IPS-18c (cell line): ENCODE data around the gene ZNF506.
"Not testable (repeated sequence)": the region's sequence is repeated elsewhere in the genome, so short reads cannot be mapped to it uniquely, and the experiment has no call there.

ENCODE experiments used
- H3K4me3 ChIP-seq: 2 replicates; pipeline ENCODE4 v1.7.0; 2013; ENCODE audit warnings: low read depth, mild to moderate bottlenecking, low read length, moderate library complexity; ENCODE audit not compliant: insufficient read depth
- H3K9me3 ChIP-seq: one replicate; pipeline ENCODE4 v1.6.1; 2013; ENCODE audit warnings: mild to moderate bottlenecking, low read length, moderate library complexity; ENCODE audit not compliant: control insufficient read depth, insufficient read depth

The ZNF506 gene

DNA sequence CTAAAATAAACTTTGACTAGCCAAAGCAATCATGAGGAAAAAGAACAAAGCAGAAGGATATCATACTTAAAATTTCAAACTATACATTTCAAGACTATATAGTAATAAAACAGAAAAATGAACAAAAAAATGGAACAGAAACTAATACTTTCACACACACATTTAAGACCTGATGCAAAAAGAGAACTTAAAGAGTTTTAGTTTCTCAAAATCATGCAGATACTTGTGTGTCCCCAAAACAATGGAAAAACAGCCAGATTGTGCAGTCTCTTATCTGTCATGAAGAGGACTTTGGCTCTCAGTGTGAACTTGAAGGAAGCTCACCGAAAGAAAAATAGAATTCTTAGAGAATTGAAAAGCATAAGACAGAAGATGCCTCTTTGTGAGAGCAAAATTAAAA, 16.1 kb downstream of the ZNF506 start:
- no peak overlapping the region for H3K4me3 ChIP-seq

DNA sequence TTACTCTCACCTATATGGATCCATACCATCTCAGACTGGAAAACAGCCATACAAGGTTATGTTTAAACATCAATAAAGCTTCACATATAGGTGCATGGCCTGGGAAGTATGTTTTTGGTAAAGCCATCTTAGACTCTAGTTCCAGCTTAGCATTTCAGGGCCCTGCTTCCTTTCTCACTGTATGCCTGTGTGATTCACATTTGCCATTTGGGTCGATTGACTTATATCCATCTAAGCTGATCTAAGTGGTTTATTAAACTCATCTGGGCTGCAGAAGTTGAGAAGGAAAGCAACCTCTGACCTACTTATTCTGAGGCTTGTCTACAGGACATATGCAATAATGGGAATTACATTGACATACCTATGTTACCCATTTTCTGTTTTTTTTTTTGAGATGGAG, 33.5 kb downstream of the ZNF506 start:
- H3K4me3 ChIP-seq: no peak overlapping the region
- H3K9me3 ChIP-seq: no peaks in the 10 kb centered on the region

More for the DNA sequence above, 16.1 kb downstream of the ZNF506 start:
- H3K9me3 ChIP-seq: peaks cover 5% of the 10 kb centered on the region

DNA sequence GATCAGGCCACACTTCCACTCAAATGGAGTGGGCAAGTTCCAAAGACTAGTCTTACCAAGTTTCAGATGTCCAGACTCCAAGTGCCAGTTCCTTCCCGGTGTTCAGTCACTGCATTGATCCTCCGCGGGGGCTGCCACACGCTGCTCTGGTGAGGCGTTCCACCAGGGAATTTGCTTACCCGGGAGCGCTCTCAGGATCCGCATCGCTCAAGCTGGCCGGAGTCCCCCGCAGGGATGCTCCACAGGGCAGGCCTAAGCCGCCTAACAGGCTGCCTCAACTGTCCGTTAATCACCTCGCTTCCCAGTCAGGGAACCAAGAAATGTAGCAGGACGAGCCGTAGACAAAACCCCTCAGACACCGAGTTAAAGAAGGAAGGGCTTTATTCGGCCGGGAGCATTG, 36.1 kb downstream of the ZNF506 start:
- not testable (repeated sequence) for H3K4me3 ChIP-seq, H3K9me3 ChIP-seq

DNA sequence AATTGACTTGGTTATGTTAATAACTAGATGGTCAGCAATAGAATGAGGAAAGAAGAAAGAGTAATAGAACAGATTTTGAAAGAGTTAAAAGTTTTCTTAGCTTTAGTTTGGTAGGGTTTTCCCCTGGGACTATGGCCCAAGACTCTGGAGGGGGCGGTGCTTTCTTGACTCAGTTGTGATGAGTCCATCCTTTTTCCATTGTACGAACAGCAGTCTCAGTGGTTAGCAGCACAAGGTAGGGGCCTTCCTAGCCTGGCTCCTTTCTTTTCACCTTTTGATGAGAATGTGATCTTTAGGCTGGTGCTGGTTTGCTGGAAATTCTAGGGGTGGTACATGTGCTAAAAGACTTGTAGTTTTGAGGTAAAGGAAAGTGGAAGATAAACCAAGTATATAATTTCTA, 38.8 kb downstream of the ZNF506 start:
- Histone ChIP-seq H3K4me3 (no peak overlapping the region), H3K9me3 (no peaks in the 10 kb centered on the region)

DNA sequence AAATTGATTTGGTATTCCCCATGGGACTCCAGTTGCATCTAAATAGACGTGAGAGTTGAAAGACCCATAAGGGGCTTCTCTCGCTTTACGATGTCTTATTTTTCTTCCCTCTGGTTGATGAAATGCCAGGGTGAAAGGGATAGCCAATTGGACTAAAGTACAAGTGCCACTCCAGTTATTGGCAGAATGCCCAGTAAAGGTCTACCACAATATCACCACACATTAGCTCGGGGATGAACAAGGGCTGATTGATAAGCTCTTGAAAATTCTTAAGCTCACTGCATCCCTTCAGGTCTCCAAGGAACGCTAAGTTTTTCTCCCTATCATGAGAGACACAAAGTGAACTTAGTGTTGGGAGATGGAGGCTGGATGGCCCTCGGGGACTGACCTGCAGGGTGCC, 39.8 kb downstream of the ZNF506 start:
- not testable (repeated sequence) for H3K9me3 ChIP-seq, H3K4me3 ChIP-seq

DNA sequence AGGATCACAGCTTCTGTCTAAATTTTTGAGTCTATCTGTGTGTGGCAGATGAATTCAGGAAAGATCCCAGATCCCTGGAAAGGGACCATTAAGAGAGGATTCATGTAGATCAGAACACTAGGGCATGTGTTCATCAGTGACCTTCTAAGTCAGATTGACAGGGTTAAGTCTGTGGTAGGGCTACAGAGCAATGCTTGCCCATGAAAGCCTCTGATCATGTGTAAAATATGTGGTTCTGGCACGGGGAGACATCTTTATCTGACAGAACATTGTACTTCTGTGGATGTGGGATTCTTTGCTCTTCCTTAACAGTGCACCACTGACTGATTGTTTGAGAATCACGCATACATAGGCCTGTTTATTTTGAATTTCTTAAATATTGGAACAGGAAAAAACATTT, 42.9 kb downstream of the ZNF506 start:
- Histone ChIP-seq H3K4me3 (no peak overlapping the region), H3K9me3 (no peaks in the 10 kb centered on the region)

DNA sequence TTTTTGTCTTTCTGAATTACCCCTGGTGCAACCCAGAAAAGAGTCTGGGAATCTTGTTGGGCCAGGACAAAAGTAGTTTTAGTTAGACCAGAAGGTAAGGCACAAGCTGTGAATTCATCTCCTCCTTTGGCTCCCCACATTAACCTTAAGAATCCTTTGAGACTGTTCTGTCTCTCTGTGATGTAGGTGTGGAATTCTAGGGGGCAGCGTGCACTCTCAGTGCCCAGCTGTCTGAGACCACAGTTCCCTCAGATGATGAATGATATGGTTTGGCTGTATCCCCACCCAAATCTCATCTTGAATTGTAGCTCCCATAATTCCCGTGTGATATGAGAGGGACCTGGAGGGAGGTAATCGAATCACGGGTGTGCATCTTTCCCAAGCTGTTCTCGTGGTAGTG, 43.9 kb downstream of the ZNF506 start:
- Histone ChIP-seq H3K4me3 (0 out of 2 replicates have a peak overlapping the region, but pooled peaks have one; percentile 81), H3K9me3 (no peaks in the 10 kb centered on the region)

DNA sequence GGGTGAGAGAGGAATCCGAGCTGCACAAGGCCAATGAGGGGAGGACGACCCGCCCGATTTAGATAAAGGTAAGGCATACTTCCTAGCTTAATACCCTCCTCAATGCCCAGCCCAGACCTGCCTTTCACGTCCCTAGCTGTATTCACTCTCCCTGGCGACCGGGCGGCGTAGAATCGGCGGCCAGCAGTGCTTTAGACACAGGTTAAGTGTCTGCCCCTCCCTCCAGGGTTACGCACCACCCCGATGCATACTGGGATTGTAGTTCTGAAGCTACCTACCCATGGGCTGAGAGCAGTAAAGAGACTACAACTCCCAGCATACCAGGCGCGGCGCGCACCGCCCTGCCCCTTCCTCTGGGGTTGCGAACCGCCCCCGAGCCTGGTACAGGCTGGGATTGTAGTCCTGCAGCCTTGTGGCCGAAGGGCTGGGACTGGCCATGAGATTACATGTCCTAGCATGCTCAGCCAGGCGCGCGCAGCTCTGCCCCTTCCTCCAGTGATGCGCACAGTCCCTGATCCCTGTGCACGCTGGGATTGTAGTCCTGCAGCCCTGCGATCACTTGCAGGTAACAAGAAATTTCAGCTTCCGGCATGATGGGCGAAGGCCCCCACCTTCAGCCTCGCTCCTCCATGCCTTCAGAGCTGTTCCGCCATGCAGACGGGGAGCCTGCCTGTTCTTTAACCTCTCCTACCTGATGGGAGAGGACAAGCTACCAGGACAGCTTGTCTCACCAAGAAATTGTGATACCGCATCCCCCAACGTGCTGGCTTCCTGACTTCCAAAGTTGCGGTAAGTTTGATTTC, 45.1 kb downstream of the ZNF506 start:
- H3K4me3 ChIP-seq: peak overlapping the region; percentile 81
- no peaks in the 10 kb centered on the region for H3K9me3 ChIP-seq

DNA sequence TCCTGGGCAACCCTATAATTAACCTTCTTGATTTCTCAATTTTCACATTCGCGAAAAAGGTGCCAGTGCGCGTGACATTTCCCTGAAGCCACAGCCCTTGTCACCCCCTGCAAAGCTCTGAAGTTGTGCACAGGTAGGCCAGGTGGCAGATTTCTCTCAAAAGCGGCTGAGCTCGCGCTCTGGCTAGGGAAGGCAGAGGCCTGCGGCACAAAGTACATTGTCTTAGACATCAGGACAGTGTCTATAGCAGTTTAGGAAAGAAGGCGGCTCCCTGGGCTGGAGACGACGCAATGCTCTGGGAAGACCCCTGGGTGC, 45.7 kb downstream of the ZNF506 start:
- H3K9me3 ChIP-seq: no peaks in the 10 kb centered on the region
- H3K4me3 ChIP-seq: peak overlapping the region; percentile 81

DNA sequence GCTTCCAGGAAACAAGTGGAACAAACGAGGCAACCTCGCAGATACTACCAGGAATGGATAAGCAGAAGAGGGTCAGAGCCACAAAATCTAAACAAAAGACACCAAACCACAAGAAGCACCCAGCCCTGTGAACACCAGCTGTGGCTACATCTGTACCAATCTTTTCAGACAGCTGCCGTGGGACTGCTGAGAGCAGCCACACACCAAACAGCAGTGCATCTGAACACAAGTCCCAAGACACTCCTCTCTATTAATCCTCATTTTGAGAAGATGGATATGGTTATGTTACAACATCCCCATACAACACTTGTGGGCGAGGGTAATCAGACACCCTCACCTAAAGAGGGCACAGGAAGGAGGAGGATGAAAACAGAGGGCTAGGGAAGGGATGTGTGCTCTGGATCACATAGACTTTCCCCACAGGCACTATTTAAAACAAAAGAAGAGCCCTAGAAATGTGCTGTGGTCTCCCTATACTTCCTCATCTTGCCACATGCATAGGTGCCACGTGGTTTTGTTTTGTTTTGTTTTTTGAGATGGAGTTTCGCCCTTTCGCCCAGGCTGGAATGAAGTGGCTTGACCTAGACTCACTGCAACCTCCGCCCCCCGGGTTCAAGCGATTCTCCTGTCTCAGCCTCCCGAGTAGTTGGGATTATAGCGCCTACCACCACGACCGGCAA, 47.1 kb downstream of the ZNF506 start:
- Histone ChIP-seq H3K4me3 (no peak overlapping the region), H3K9me3 (no peaks in the 10 kb centered on the region)

DNA sequence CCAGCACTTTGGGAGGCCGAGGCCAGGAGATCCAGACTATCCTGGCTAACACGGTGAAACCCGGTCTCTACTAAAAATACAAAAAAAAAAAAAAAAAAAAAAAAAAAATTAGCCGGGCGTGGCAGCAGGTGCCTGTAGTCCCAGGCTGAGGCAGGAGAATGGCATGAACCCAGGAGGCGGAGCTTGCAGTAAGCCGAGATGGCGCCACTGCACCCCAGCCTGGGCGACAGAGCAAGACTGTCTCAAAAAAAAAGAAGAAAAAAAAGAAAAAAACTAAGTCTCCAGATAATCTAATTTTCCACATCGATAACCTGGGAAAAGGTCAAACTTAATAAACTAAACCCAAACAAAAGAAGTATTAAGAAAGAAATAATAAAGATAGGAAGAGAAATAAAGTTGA, 49.6 kb downstream of the ZNF506 start:
- not testable (repeated sequence) for H3K9me3 ChIP-seq, H3K4me3 ChIP-seq

DNA sequence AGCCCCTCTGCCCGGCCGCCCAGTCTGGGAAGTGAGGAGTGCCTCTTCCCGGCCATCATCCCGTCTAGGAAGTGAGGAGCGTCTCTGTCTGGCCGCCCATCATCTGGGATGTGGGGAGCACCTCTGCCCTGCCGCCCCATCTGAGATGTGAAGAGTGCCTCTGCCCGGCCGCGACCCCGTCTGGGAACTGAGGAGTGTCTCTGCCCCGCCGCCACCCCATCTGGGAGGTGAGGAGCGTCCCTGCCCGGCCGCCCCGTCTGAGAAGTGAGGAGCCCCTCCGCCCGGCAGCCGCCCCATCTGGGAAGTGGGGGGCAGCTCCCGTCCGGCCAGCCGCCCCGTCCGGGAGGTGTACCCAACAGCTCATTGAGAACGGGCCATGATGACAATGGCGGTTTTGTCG, 51.6 kb downstream of the ZNF506 start:
- not testable (repeated sequence) for H3K9me3 ChIP-seq, H3K4me3 ChIP-seq

DNA sequence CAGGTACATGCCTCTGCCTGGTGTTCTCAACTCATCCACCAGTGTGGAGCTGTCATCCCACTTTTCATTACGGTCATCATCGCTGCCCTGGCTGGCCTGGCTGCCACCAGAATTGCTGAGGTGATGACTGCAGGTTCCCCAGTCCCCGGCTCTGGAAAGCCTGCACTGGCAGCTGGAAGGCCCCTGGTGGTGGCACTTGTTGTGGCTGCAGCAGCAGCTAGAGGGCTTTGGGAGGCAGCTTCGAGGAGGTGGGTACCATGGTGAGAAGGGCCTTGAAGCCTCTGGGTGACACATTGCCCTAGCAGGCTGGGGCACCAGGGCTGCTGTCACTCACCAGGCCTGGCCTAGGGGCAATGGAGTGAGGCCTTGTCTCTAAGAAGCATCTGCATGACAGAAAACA, 63.4 kb downstream of the ZNF506 start:
- peaks cover 2% of the 10 kb centered on the region for H3K9me3 ChIP-seq
- no peak overlapping the region for H3K4me3 ChIP-seq

DNA sequence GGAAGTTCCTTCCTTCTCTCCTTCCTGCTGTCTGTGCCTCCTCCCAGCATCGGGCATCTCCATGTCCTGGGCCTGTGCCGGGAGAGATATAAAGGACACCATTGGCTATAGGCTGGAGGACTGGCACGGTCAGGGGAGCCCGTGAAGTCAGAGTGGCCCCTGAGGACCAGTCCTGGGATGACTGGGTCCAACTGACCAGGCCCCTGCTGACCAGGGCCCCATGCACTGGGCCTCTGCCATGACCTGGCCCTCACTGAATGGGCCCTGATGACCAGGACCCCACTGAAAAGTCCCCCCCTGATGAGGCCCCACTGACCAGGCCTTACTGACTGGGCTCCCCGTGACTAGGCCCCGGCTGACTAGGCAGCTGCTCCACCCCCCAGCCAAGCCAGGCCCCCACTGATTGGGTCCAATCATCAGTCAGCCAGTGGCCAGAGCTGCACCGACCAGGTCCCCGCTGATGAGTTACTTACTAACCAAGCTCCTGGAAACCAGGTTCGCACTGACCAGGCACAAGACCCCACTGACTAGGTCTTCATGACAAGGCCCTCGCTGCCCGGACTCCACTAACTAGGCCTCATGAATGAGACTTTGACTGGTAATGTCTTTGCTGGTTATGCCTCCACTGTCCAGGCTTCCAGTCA, 68.7 kb downstream of the ZNF506 start:
- Histone ChIP-seq H3K9me3 (peaks cover 7% of the 10 kb centered on the region), H3K4me3 (no peak overlapping the region)

DNA sequence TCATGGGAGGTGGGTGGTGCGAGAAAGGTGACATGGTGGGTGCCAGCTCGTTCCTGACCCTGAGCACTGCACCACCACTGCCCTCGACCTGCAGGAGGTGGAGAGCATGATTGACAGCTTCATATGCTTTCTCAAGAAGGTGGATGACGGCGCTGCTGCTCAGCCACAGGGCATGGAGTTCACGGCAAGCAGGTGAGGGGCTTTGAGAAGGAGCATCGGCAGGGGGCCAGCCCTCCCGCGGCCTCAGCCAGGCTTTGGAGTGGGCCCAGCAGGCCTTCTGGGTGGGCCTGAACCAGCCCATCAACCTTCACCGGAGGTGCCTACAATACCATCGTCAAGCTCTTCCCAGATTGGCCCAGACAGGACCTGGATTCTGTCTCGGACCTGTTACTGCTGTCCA, 69.7 kb downstream of the ZNF506 start:
- Histone ChIP-seq H3K4me3 (no peak overlapping the region), H3K9me3 (peaks cover 5% of the 10 kb centered on the region)

DNA sequence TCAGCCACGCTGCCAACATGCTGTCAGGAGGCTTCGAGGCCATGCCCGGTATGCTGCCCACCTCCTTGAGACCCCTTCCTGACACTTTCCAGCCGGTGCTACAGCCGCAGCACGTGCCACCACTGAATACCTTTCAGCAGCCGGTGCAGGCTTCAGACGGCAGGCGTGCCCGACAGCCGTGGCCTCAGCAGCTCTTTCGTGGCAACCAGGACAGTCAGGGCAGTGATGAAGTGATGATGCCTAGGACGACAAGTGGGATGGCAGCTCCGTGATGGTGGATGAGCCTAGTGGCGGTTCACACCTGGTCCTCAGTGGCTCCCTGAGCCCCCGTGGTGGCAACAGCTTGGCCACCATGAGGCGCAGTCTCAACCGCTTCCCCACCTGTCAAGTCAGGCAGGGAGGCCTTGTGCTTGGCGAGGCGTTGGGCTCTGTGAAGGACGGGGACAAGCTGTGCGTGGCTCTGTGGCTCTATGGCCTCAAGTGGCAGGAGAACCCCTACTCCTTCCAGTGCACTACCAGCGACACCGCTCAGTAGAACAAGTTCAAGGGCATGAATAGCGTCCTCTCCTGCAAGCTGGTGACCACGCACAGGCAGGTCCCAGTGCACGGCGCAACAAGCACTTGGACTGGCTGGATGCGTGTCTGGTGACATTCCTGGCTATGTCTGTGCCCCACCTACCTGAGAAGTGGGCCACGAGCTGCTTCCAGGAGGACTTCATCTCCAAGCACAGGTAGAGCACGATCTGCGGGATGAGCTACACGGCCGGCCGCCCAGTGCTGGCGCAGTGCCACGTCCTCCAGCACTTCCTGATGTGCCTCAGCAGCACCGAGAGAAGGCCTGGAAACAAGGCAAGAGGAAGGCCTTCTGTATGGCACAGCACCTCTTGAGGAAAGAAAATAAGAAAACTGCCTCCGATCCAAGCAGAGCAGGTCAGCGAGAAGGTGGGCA, 70.4 kb downstream of the ZNF506 start:
- Histone ChIP-seq H3K9me3 (peaks cover 5% of the 10 kb centered on the region), H3K4me3 (no peak overlapping the region; the same call in 1 of the 2 replicates)
